HG02885 (cell line): ENCODE data around the gene SELENOO.

Experiments
- ATAC-seq: cut with Tn5 transposase; IDR thresholded peaks from one replicate; pipeline ENCODE4 v1.9.1; 2021; ENCODE audit warnings: mild to moderate bottlenecking; ENCODE audit not compliant: unreplicated experiment, poor library complexity

The SELENOO gene

DNA sequence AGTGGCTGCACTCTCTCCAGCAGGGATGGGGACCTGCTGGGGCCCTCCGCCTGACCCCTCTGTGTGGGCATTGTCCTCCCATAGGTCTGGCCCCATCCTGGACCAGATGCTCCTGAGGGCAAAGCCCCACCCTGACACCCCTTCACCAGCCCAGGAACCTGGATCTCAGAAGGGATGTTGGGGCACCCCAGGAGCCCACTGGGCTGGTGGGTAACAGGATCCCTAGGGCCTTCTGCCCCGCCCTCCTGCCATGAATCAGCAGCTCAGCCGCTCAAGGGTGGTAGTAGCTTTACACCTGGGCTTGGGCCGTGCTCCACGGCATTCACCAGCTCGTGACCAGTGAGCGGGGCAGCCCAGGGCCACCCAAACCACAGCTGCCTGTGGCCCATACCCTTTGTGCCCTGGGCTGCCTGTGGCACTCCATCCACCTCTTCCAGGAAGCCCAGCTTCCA lies 61.7 kb downstream of the SELENOO start:
- ATAC-seq = no peak

DNA sequence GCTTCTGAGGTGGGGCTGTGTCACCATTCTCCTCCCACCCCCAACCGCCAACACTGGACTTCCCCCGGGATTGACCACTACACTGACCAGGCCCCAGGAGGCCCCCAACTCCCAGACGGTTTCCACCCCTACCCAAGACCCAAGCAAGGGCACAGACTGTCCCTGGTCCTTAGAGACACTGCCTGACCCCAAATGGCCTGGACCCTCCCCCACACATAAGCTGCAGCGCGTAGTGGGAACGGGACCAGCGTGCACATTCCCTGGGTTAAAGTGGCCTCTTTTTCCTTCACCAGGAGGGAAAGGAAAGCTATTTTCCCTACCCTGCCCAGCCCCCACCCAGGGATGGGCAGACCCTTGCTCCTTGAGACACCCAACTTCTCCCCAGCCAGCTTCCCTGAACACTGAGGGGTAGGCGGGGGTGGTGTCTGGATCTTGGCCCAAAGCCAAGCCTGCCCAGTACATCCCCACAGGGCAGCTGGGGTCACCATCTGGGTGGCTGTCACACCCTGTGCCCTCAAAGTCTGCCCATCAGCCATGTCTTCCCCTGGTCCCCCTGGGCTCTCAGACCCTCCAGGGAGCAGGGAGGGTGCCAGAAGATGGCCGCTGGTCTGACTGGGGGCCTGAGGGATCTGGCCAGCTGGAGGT lies 62.3 kb downstream of the SELENOO start:
- no peak for ATAC-seq

DNA sequence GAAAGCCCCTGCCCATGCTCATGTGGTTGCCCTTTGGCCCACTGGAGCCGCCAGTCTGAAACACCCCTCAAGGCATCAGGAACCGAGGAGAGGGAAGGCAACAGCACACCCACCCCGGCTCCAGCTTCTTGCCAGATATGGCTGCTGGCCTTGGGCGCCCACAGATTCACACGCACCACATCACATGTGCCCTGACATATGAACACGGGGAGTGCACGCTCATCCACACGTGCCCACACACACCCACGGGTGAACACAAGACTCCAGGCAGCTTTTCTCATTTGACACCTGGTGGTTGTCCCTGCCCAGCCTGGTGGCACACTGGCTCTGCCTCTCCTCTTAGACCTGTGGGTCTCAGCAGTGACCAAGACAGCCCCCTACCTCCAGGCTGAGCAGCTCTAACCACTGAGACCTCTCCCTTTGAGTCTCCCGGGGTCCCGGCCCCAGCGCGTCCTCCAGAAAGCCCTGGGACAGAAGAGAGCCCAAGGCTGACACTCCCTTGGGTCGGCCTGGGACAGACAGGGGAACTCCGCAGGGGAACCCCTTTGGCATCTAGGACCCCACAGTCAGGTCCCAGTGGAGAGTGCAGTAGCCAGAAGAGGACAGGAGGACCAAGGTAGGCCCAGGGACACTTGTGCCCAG lies 63.4 kb downstream of the SELENOO start:
- ATAC-seq = no peak

DNA sequence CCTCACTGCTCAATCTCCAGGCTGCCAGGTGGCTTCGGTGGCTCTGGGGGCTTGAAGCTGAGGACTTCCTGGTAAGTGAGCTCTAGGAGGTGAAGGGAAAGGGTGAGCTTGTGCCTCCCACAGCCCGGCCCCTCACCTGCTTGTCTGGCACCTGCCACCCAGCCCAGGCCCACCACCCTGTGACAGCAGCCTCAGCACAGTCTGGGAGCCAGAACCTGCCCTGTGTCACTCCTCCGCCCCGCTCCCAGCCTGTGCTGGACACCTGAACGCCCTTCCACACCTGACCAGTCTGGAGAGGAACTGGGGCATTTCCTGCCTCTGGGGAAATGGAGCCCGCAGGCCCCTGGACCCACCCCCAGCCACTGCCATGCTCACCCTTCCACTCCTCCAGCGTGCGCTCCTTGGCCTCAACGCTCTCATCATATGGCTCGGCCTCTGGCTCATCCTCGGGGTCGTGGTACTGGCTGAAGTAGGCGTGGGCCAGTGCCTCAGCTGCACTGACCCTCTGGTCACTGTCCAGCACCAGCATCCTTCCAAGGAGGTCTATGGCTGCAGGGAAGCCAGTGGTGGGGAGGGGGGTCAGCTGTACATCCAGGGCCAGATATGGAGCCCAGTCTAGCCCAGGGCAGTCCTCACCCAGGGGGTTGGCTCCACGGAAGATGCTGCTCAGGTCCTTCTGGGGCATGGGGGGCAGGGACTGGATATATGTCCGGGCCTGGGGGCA lies 64.3 kb downstream of the SELENOO start:
- no peak for ATAC-seq

DNA sequence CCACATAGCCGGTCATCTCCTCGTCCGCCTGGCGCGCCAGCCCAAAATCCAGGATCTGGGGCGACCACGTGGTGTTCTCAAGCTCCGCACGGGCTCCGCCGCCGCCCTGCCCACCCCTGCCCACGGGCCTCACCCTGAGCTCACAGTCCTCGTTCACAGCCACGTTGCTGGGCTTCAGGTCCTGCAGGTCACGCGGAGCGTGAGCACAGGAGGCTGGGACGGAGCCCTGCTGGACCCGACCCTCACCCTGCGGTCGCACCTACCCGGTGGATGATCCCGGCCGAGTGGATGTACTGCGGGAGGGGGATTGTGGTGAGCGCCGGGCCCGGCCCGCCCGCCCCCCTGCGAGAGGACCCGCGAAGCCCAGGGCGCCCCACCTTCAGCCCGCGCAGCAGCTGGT lies 66.2 kb downstream of the SELENOO start:
- ATAC-seq = no peak
